ENCODE data around the gene D2HGDH.

DNA sequence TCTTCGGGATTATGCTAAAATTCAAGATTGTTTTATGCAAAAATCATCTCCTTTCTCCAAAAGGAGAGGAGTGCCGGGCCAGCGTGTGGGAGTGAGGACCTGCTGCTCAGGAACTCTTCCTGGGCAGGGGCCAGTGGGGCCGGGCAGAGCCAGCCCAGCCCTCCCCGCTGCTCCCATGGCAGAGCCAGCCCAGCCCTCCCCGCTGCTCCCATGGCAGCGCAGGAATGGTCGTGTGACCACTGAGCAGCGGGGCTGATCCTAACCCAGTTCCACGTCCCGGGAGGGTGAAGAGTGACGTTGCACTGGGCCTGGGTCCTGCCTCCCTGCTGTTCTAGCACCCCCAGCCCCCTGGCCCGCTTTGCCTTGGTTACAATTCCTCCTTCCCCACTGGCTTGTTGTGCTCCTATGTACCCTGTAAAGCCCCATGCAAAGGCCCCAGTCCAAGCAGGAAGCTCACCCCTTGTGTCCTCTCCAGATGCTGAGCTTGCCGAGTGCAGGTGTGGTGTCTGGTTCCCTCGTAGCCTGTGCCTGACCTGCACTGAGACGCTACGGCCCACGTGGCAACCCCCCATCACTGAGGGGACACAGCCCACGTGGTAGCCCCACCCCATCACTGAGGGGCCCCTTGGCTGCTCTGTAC, 63.1 kb downstream of the D2HGDH start:
- TF ChIP-seq, protein P1, sequence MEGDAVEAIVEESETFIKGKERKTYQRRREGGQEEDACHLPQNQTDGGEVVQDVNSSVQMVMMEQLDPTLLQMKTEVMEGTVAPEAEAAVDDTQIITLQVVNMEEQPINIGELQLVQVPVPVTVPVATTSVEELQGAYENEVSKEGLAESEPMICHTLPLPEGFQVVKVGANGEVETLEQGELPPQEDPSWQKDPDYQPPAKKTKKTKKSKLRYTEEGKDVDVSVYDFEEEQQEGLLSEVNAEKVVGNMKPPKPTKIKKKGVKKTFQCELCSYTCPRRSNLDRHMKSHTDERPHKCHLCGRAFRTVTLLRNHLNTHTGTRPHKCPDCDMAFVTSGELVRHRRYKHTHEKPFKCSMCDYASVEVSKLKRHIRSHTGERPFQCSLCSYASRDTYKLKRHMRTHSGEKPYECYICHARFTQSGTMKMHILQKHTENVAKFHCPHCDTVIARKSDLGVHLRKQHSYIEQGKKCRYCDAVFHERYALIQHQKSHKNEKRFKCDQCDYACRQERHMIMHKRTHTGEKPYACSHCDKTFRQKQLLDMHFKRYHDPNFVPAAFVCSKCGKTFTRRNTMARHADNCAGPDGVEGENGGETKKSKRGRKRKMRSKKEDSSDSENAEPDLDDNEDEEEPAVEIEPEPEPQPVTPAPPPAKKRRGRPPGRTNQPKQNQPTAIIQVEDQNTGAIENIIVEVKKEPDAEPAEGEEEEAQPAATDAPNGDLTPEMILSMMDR (IDR thresholded peaks at IDR 0.05): no peak
- TF ChIP-seq POLR2A (IDR thresholded peaks at IDR 0.05): no peak

Measured in uterus (tissue), 2 donors.